ENCODE measurements around the gene USP32. TPM values are rescaled to one million over a fixed set of nuclear protein-coding genes. Genes with fewer than 3 reads are reported as not detected.
"Not testable (repeated sequence)": the region's sequence is repeated elsewhere in the genome, so short reads cannot be mapped to it uniquely, and the experiment has no call there.

Gene USP32
- total RNA-seq, 1 experiment from 2014 or later = 34.9 TPM

GRCh38 chr17:60406887-60407286 lies 15.0 kb upstream of the USP32 start:
- no peak for DNase-seq (ENCODE audit: extremely low read depth, low read depth)

GRCh38 chr17:60403962-60404361 lies 12.0 kb upstream of the USP32 start:
- no peak for DNase-seq (ENCODE audit: extremely low read depth, low read depth)

- no peak for DNase-seq (ENCODE audit: extremely low read depth, low read depth)
Observed at GRCh38 chr17:60403523-60403810, 11.5 kb upstream of the USP32 start.

GRCh38 chr17:60401819-60402218 lies 9.9 kb upstream of the USP32 start:
- no peak for DNase-seq (ENCODE audit: extremely low read depth, low read depth)

DNA sequence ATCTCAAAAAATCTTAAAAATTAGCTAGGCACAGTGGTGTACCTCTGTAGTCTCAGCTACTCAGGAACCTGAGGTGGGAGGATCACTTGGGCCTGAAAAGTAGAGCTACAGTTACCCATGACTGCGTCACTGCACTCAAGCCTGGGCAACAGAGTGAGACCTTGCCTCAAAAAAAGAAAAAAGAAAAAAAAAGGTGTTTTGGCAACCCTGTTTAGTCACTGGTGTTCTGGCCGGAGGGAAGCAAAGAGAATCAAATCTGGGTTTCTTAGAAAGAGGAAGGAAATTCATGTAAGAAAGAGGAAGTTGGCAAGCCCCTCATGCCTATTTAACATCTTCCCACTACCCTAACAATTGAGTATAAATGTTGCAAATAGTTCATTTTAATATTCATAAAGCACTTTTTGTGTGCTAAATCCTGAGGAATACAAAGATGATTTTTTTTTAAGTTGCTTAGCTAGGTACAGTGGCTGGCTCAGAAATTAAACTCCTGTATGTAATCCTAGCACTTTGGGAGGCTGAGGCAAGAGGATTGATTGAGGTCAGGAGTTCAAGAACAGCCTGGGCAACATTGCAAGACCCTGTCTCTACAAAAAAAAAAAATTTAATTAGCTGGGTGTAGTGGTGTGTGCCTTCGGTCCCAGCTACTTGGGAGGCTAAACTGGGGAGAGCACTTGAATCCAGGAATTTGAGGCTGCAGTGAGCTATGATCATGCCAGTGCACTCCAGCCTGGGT lies 6.5 kb upstream of the USP32 start:
- DNase-seq (ENCODE audit: extremely low read depth, low read depth) = no peak

DNA sequence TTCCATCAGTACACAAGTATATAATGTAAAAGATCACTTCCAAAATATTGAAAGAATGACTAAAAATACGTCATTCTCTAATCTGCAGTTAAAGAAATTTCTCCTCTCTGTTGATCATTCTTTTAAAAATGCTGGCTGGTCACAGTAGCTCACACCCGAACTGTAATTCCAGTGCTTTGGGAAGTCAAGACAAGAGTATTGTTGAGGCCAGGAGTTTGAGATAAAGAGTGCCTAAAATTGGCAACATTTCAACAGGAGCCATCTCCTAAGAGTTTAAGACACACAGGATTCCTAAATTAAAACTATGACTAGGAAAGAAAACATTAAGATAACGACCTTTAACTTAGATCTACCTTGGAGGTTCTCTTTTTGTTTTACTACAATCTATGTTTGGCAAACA lies 4.5 kb upstream of the USP32 start:
- no peak for DNase-seq (ENCODE audit: extremely low read depth, low read depth)

DNA sequence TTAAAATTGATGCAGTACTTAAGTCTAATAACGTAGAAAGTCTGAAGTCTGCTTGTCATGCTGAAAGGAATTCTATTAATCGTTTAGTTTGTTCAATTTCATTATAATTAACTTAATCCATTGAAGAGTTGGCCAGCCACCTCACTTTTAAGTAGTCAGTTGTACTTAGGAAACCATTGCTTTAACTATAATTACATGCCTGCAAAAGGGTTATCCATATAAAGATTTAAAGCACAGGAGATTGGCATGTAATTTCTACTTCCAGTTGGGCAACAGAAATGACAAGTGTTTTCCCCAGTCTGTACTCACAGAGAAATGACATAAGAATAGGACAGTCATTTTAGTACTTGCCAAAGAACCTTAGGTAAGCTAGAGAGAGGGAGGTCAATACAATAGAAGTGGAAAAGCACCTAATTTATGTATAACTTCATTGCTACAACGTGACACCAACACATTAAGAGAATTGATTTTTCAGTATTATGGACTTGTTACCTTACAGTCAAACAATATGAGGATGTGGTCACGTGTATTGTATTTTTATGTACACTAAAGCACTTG lies 3.7 kb upstream of the USP32 start:
- DNase-seq (ENCODE audit: extremely low read depth, low read depth) = no peak

DNA sequence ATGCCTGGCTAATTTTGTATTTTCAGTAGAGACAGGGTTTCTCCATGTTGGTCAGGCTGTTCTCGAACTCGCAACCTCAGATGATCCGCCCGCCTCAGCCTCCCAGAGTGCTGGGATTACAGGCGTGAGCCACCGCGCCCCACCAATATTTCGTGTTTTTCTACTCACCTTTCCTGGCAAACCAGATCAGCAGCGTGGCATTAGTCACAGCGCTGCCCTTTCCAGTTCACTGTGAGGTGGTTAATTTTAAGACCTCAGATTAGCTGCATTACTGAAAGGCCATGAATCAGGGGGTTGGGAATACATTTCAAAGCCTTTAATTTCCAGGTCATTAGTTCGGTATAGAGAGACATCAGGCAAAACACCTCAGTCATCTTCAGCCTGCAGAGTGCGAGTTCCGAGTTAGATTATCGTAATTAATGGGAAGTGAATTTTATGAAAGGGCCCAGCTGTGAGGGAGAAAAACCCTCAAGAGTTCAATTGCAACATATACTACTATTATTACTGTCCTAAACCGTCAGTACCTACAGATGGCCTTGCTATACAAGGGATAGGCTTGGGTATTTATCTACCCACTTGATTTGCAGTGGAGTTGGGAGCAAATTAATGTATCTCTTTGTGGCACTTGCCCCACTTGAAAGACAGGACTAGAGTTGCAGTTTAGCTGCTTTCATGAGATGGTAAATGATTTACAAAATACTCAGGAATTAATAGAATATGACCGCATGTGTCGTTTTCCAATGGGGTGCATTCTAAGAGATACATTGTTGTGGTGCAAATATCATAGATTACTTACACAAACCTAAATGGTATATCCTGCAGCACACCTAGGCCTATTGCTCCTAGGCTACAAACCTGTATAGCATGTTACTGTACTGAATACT lies 2.1 kb upstream of the USP32 start:
- DNase-seq (ENCODE audit: extremely low read depth, low read depth) = no peak

DNA sequence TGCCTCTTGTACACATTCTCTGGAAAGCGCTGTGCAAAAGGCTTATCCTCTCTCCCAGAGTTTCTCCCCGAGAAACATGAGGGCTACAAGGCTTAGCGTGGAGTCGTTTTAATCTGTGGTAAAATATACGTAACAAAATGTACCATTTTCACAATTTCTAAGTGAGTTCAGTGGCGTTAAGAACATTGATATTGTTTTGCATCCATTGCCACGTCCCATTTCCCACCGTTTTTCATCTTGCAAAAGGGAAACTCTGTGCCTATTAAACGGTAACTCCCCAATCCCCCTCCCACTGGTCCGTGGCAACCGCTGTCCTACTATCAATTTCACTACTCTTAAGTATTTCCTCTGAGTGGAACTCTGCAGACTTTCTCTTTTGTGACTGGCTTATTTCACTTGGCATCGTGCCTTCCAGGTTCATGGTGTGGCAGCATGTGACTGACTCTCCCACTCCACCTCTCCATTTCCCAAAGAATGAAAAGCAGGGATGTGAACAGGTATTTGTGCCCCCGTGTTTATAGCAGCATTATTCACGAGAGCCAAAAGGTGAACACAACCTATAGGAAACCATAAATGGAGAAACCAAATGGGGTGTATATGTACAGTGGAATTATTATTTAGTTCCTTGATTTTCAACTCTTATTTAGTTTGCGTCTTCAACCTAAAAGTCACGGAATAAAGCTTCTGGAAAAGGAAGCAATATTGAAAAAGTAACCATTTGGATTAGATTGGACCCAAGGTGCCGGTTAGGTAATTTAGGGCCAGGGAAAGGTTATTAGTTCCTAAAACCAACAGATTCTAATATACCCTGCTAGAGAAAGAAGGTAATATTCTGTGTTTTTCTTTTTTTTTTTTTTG lies 1.1 kb upstream of the USP32 start:
- no peak for DNase-seq (ENCODE audit: extremely low read depth, low read depth)

- DNase-seq (ENCODE audit: extremely low read depth, low read depth) = no peak
Observed at GRCh38 chr17:60391471-60392041, 377 bp downstream of the USP32 start.

GRCh38 chr17:60390925-60391470 lies 935 bp downstream of the USP32 start:
- no peak for DNase-seq (ENCODE audit: extremely low read depth, low read depth)

DNA sequence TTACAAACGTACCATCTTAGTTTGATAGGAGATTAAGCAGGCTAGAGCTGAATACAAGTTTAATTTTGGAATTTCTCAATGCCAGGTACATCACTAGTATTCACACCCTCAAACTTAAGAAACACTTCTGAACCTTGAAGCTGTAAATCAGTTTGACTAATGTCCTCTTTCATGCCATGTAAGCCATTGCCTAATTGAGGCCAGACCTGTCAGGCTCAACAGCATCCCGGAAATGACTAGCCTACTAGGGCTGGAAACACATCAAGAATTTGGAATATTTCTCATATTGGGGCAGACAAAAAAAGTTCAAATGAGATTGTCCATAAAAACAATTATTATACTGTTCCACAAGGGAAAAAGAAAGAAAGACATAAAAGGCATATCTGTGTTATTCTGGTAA lies 1.7 kb downstream of the USP32 start:
- DNase-seq (ENCODE audit: extremely low read depth, low read depth) = no peak

- DNase-seq (ENCODE audit: extremely low read depth, low read depth) = no peak
Observed at GRCh38 chr17:60388742-60389141, 3.2 kb downstream of the USP32 start.

DNA sequence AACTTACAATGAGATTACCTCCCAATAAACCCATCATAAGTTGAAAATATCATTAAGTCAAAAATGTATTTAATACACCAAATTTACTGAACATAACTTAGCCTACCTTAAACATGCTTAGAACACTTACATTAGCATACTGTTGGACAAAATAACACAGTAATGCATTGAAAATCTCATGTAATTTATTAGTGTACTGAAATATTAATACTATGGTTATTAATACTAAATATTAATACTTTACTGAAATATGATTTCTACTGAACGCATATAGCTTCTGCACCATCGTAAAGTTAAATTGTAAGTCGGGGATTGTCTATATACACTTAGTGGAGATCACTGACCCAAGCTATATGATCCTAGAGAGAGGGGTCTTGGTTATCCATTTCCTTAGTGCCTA lies 4.3 kb downstream of the USP32 start:
- DNase-seq (ENCODE audit: extremely low read depth, low read depth) = no peak

GRCh38 chr17:60386147-60387058 lies 5.5 kb downstream of the USP32 start:
- no peak for DNase-seq (ENCODE audit: extremely low read depth, low read depth)

- DNase-seq (ENCODE audit: extremely low read depth, low read depth) = not testable (repeated sequence)
Observed at GRCh38 chr17:60384921-60385320, 7.0 kb downstream of the USP32 start.

GRCh38 chr17:60383379-60383778 lies 8.6 kb downstream of the USP32 start:
- no peak for DNase-seq (ENCODE audit: extremely low read depth, low read depth)

GRCh38 chr17:60381958-60382357 lies 10.0 kb downstream of the USP32 start:
- no peak for DNase-seq (ENCODE audit: extremely low read depth, low read depth)

- not testable (repeated sequence) for DNase-seq (ENCODE audit: extremely low read depth, low read depth)
Observed at GRCh38 chr17:60379461-60379860, 12.5 kb downstream of the USP32 start.
